ENCODE results near the gene TMEM117.
"Not testable (repeated sequence)": the region's sequence is repeated elsewhere in the genome, so short reads cannot be mapped to it uniquely, and the experiment has no call there.

The TMEM117 gene

GRCh38 chr12:44025499-44025898, 189.6 kb downstream of the TMEM117 start:
- no peak for DNase-seq (ENCODE audit: low spot score)

GRCh38 chr12:44026046-44026445, 190.2 kb downstream of the TMEM117 start:
- no peak for DNase-seq (ENCODE audit: low spot score)

DNA sequence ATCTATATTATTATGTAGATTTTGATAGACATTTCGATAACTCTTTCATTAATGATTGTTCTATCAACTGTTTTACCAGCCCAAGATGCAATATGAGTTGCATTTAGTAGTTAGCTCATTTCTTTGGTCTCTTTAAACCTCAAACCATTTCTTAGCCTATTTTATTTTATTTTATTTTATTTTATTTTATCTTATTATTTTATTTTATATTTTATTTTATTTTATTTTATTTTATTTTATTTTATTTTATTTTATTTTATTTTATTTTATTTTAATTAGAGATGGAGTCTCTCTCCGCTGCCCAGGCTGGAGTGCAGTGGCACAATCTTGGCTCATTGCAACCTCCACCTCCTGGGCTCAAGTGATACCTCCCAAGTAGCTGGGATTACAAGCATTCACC, 191.0 kb downstream of the TMEM117 start:
- DNase-seq (ENCODE audit: low spot score): not testable (repeated sequence)

DNA sequence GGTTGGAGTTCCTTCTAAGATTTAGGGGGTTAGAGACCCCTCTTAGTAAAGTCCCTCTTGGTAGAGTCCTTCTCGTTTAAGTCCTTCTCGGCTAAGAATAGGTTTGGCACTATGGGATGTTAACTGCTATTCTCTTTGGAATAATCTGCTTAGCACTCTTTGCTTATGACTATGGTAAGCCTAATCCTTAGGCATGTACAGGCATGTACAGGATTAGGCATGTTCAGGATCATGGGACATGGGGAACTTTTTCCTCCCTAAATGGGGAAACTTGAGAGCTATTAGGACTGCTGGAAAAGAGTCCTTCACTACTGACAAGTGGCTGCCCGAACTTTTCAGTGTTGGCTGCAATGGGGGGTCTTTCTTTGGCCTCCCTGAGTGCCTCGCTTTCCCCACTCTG, 193.3 kb downstream of the TMEM117 start:
- DNase-seq (ENCODE audit: low spot score): no peak

DNA sequence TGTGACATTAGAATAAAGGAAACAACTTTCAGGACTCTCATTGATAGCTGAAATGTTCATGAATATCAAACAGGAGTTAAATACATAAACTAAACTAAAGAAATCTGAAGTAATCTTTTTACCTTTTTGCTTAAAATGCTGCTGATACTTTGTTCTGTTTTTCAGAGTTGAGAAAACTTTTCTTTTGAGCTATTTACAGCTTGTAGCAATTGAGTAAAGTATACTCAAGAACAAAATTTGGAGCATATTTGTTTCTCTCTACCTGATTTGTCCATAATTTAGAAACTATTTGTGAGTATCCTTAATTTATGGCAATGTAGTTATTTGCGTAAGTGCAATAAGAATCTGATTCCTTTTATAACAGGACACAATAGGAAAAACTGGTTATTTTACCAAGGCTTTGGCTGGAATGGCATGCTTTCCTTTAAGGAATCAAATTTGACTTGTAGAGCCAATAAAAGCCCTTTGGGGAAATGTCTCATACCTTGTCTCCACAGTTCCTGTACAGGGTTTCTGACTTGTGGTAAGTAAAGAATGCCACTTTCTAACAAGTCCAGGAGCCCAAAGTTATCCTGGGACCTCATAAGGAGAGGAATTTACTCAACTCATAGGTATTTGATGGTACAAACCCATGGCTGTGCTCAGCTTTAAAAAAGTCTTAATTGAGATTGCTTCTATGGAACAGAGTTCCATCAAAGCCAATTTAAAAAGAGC, 195.7 kb downstream of the TMEM117 start:
- no peak for DNase-seq (ENCODE audit: low spot score)

GRCh38 chr12:44034906-44035305, 199.0 kb downstream of the TMEM117 start:
- DNase-seq (ENCODE audit: low spot score): no peak

DNA sequence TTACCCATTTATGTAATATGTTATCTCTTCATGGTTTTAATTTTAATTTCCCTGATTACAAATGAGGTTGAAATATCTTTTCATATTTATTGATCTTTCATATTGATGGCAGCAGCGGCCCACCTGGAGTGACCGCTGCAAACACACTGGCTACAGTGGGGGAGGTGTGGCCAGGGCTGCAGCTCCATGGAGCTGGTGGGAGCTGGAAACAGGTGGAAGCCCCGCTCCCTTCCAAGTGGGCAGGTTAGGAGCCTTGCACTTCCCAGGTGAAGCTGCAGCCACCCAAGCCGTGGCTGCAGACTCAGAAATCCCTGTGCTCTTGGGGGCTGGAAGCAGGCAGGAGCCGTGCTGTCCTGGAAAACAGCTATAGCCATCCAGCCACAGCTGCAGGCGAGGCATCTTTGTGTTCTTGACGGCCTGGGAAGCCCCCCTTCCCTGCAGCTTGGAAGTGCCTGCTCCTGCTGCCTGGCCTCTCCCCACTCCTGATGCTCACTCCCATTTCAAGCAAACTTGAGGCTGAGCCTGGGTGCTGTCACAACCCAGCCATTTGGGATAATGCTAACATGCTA, 201.1 kb downstream of the TMEM117 start:
- DNase-seq (ENCODE audit: low spot score): no peak

GRCh38 chr12:44038411-44038810, 202.5 kb downstream of the TMEM117 start:
- no peak for DNase-seq (ENCODE audit: low spot score)

DNA sequence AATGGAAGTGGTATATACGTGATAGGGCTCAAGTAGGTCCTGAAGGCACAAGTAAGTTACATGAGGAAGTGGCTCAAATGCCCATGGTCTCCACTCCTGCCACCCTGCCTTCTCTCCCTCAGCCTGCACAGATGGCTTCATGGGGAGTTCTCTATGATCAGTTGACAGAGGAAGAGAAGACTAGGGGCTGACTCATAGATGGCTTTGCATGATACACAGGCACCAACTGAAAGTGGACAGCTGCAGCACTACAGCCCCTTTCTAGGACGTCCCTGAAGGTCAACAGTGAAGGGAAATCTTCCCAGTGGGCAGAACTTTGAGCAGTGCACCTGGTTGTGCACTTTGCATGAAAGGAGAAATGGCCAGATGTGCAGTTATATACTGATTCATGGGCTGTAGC, 208.6 kb downstream of the TMEM117 start:
- DNase-seq (ENCODE audit: low spot score): not testable (repeated sequence)

- no peak for DNase-seq (ENCODE audit: low spot score)
These were observed 211.0 kb downstream of the TMEM117 start for GRCh38 chr12:44046732-44047417.

DNA sequence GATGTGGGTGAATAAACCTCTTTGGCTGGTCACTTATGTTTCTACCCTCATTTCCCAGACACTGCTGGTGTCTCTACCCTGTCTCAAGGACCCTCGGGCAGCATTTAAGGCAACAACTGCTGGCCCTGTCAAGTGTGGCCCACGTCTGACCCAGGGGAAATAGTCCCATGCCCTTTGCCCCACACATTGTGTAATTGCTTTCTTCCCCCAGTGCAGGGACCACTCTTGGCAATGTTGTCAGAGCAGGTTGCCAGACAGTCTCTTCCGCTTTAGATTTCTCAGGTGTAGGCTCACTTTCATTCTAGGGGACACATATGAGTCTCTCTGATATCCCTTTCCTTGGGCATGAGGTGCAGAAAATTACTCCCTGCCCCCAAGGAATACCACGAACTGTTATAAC, 216.7 kb downstream of the TMEM117 start:
- DNase-seq (ENCODE audit: low spot score): no peak

DNA sequence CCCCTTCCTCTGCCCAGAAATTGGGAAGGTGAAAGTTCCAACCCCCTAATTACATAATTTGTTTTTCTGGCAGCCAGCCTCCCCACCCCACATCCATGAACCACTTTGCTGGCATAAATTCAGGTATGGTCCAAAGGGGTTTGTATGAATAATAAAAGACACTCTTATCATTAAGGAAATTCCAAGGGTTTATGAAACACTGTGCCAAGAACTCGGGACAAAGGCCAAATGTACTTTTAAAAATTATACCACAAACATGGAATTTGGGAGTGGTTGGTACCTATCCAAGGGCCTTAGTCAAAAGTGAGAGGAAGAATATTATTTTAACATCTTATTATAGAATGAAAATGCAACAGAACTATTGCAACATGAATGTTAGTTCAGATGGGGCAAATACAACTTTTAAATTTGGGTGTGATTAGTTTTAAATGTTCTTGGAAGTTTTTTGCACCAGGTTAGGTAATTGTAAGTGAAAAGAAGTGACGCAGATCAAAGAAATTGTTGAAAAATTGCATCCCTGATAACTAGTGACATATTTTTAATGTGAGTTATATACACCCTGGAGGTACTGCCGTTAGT, 217.8 kb downstream of the TMEM117 start:
- DNase-seq (ENCODE audit: low spot score): peak; percentile 2

GRCh38 chr12:44054281-44054680, 218.4 kb downstream of the TMEM117 start:
- DNase-seq (ENCODE audit: low spot score): no peak

DNA sequence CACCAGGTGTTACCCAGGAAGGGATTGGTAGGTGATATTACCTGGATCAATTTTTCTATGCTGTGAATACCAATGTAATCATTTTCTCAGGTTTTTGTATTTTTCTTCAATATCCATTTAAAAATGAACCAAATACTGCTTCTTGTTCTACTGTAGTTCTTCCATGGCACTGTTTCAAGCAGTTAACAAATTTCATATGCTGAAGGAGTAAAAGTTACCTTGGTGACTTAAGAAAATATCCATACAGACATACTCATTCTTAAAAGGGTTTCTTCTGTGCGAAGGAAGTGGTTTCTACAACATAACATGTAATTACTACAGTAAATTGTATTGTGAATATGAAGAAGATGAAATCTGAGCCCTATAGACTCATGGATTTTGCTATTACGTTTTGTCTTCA, 222.5 kb downstream of the TMEM117 start:
- DNase-seq (ENCODE audit: low spot score): no peak

- DNase-seq (ENCODE audit: low spot score): no peak
These were observed 223.6 kb downstream of the TMEM117 start for GRCh38 chr12:44059476-44059875.

DNA sequence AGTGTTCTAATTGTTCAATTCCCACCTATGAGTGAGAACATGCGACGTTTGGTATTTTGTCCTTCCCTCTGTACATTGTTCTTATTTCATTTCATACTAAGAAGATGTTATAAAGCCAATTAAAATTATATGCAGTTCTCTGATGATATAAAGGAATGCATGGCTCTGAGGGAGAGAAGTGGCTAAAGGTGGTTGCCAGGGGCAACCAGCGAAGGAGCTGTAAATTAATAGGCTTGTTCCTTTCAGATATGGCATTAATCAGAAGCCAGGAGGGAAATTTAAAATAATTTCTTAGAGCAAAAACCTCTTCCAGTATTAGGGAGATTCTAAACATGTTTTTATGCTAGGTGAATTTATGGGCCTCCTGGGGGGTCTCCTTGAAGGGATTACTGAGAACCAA, 227.8 kb downstream of the TMEM117 start:
- DNase-seq (ENCODE audit: low spot score): no peak

DNA sequence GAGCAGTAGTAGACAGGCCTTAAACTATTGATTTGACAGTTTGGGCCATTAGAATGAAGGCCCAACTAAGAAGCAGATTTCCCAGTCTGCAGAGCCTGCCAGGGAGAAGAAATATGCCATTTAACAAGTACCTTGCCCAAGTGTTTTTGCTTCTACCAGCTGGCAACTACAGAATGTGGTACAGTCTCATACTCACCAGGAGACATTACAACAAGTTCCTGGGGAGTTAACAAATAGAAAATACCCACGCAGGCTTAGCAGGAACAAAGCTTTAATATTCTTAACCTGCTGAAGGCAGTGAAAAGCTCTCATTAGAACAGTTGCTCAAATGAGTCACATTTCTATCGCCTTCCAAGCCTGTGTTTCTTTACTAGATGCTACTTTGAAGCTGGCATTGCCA, 241.0 kb downstream of the TMEM117 start:
- no peak for DNase-seq (ENCODE audit: low spot score)

- no peak for DNase-seq (ENCODE audit: low spot score)
These were observed 241.4 kb downstream of the TMEM117 start for GRCh38 chr12:44077294-44077693.

DNA sequence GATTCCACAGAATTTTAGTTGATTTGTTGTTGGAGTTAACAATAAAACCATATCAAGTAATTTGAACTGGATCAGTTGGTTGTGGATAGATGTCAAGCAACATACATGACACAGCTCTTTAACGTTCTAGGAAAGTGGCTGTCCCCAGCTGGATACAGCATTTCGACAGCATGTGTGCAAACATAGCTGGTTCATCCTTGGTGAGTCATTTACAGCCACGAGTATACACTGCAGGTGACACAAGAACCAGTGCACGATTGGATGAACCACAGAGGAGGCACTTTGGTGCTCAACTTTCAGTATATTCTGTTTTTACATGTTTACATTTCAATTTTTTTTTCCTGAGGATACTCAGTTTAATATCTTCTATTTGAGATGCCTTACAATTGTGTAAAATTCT, 242.4 kb downstream of the TMEM117 start:
- DNase-seq (ENCODE audit: low spot score): no peak

DNA sequence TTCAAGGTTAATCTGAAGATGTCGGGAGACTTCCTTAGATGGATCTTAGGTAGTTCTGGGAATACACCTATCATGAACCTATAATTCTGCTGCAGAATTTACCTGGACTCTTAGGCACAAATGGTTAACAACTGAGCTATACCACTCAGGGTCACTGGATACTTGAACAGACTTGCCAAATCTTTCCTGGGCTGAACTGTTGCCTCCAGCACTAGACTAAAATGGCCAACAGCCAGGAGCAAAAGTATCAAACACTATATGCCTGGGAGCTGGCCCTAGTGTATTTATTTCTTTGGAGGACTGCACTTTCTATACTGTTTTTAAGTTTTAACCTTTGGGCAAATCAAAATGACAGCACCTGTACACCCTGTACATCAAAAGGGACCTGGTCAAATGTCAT, 252.8 kb downstream of the TMEM117 start:
- DNase-seq (ENCODE audit: low spot score): no peak

- no peak for DNase-seq (ENCODE audit: low spot score)
These were observed 256.2 kb downstream of the TMEM117 start for GRCh38 chr12:44091948-44092606.

GRCh38 chr12:44098786-44099185, 262.9 kb downstream of the TMEM117 start:
- DNase-seq (ENCODE audit: low spot score): no peak

GRCh38 chr12:44099486-44099885, 263.6 kb downstream of the TMEM117 start:
- no peak for DNase-seq (ENCODE audit: low spot score)

Measured in hepatic stellate cell (primary cell).